Measurements from ENCODE around the gene FAM32A. TPM values are rescaled to one million over a fixed set of nuclear protein-coding genes. Genes with fewer than 3 reads are reported as not detected.

FAM32A gene
- total RNA-seq, 4 donors from 2014 or later = 73.0 to 106 (median 88.6) TPM

GRCh38 chr19:16200038-16201010 is 15.1 kb downstream of the FAM32A start:
- no peak for DNase-seq

GRCh38 chr19:16201011-16201391 is 15.8 kb downstream of the FAM32A start:
- in situ Hi-C loops (cut with MboI; ENCODE audit: low pct_ligation_motif_present in 1 of 4, low pct_unique_long_range_greater_than_20kb in 1 of 4, low sequenced_read_pairs in 3 of 4) = no loop called here

More at GRCh38 chr19:16200038-16201010, 15.1 kb downstream of the FAM32A start:
- Histone ChIP-seq H3K27ac (no peak overlapping the region), H3K4me1 (peaks cover 26 to 41% (median 30%) of the 10 kb centered on the region in 4 donors), H3K36me3 (peaks cover 0 to 6% (median 0%) of the 10 kb centered on the region in 4 donors), H3K9me3 (no peaks in the 10 kb centered on the region), H3K4me3 (no peak overlapping the region), H3K27me3 (no peaks in the 10 kb centered on the region)
- no peak for TF ChIP-seq CTCF (IDR thresholded peaks at IDR 0.05)
- no peak for TF ChIP-seq POLR2A (IDR thresholded peaks at IDR 0.05)
- no peak for TF ChIP-seq POLR2AphosphoS5 (IDR thresholded peaks at IDR 0.05)
- no peak for TF ChIP-seq EP300 (IDR thresholded peaks at IDR 0.05; ENCODE audit: low read depth)
- WGBS, 2 donors (ENCODE audit: low coverage in 1 of 2) = 85 to 88% methylated on average over 9 to 20 of the region's 20 CpGs
- in situ Hi-C loops (cut with MboI; ENCODE audit: low pct_ligation_motif_present in 1 of 4, low pct_unique_long_range_greater_than_20kb in 1 of 4, low sequenced_read_pairs in 3 of 4) = no loop called here
- intact Hi-C loops (cut with DNase I; ENCODE audit: low total_unique reads) = no loop called here

GRCh38 chr19:16202320-16203255 is 17.4 kb downstream of the FAM32A start:
- Histone ChIP-seq H3K27ac (no peak overlapping the region), H3K9me3 (no peaks in the 10 kb centered on the region), H3K27me3 (no peaks in the 10 kb centered on the region), H3K4me1 (peaks cover 15 to 21% (median 19%) of the 10 kb centered on the region in 4 donors), H3K36me3 (peaks cover 0 to 6% (median 0%) of the 10 kb centered on the region in 4 donors), H3K4me3 (no peak overlapping the region)
- in situ Hi-C loops (cut with MboI; ENCODE audit: low pct_ligation_motif_present in 1 of 4, low pct_unique_long_range_greater_than_20kb in 1 of 4, low sequenced_read_pairs in 3 of 4) (no loop called here), intact Hi-C loops (cut with DNase I; ENCODE audit: low total_unique reads) (no loop called here)
- TF ChIP-seq POLR2AphosphoS5 (IDR thresholded peaks at IDR 0.05) (no peak), CTCF (IDR thresholded peaks at IDR 0.05) (no peak), POLR2A (IDR thresholded peaks at IDR 0.05) (no peak)
- WGBS, 2 donors (ENCODE audit: low coverage in 1 of 2) = 80 to 82% methylated on average over 9 to 22 of the region's 22 CpGs
- no peak for DNase-seq

More at GRCh38 chr19:16201011-16201391, 15.8 kb downstream of the FAM32A start:
- DNase-seq = no peak
- Histone ChIP-seq H3K4me3 (no peak overlapping the region), H3K36me3 (peaks cover 0 to 6% (median 0%) of the 10 kb centered on the region in 4 donors), H3K27me3 (no peaks in the 10 kb centered on the region), H3K27ac (no peak overlapping the region), H3K9me3 (no peaks in the 10 kb centered on the region), H3K4me1 (peaks cover 25 to 36% (median 28%) of the 10 kb centered on the region in 4 donors)
- intact Hi-C loops (cut with DNase I; ENCODE audit: low total_unique reads) = no loop called here
- TF ChIP-seq EP300 (IDR thresholded peaks at IDR 0.05; ENCODE audit: low read depth) (no peak), POLR2AphosphoS5 (IDR thresholded peaks at IDR 0.05) (no peak), CTCF (IDR thresholded peaks at IDR 0.05) (no peak), POLR2A (IDR thresholded peaks at IDR 0.05) (no peak)
- WGBS, 2 donors (ENCODE audit: low coverage in 1 of 2) = 87% methylated on average over 4 of the region's 4 CpGs; no CpG with 5 or more reads in 1 of the 2 donors

Measured in transverse colon (tissue), 4 donors.